ENCODE measurements around the gene TMEM186.
"Not testable (repeated sequence)": the region's sequence is repeated elsewhere in the genome, so short reads cannot be mapped to it uniquely, and the experiment has no call there.

Gene TMEM186

GRCh38 chr16:8798174-8798527 lies 712 bp upstream of the TMEM186 start:
- peak overlapping the region; percentile 77 to 81 for H3K9ac ChIP-seq (ENCODE audit: low read depth in 1 of 2, low read length in 2 of 2)
- H3K4me1 ChIP-seq (ENCODE audit: control insufficient read depth in 2 of 2, insufficient read depth in 2 of 2, low read length in 2 of 2), result peaks cover 25 to 27% of the 10 kb centered on the region in 2 donors
- H3K27me3 ChIP-seq (ENCODE audit: control insufficient read depth in 2 of 2, insufficient read depth in 2 of 2, low read length in 2 of 2), result no peaks in the 10 kb centered on the region
- H3K36me3 ChIP-seq (ENCODE audit: control insufficient read depth in 2 of 2, insufficient read depth in 2 of 2, low read length in 2 of 2), result peaks cover 16 to 19% of the 10 kb centered on the region in 2 donors
- no peaks in the 10 kb centered on the region for H3K9me3 ChIP-seq (ENCODE audit: control insufficient read depth in 2 of 2, low read length in 2 of 2)
- peak overlapping the region; percentile 89 for H3K4me3 ChIP-seq (ENCODE audit: low read length in 2 of 2)
- H3K27ac ChIP-seq (ENCODE audit: low read depth in 2 of 2, low read length in 2 of 2), result peak overlapping the region; percentile 79 to 87

DNA sequence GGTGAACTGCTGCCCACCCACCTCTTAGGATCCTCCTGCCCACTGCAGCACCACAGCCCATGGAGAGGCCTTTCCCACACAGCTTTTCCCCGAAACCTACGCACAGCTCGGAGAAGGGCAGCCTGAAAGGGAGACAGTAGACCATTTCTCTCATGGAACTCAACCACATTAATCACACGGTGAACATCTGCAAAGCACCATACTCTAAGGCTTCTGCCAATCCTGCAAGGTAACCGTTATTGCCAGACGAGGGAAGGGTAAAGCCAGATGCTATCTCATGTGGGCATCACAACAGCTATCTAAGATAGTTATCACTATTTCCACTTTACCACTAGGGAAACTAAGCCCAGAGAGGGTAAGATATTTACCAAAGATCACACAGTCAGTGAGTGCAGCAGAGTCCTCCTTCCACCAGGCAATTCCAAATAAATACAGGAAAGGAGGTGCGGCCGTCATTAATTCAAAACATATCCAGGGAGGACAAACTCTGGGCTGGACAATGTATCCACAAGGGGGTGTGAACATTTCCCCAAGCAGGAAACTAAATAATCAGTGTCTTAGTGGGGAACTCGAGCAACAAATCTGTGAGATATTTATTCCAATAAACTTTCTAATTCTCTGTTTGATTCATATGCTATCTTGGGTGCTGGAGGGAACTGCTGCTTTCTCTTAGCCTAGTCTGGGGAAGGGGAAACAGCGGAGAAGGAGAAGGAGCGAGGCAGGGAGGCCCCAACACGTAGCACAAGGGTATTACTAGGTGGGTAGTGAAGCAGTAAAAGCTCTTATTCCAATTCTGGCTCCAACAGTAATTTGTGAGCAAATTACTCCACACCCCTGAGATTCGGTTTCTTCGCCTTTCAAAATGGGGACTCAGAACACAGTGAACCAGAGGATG lies 723 bp downstream of the TMEM186 start:
- Histone ChIP-seq H3K4me3 (ENCODE audit: low read length in 2 of 2) (peak overlapping the region; percentile 89), H3K27ac (ENCODE audit: low read depth in 2 of 2, low read length in 2 of 2) (peak overlapping the region; percentile 10 to 87), H3K9ac (ENCODE audit: low read depth in 1 of 2, low read length in 2 of 2) (peak overlapping the region; percentile 80 to 81), H3K36me3 (ENCODE audit: control insufficient read depth in 2 of 2, insufficient read depth in 2 of 2, low read length in 2 of 2) (peaks cover 3 to 6% of the 10 kb centered on the region in 2 donors), H3K9me3 (ENCODE audit: control insufficient read depth in 2 of 2, low read length in 2 of 2) (no peaks in the 10 kb centered on the region), H3K4me1 (ENCODE audit: control insufficient read depth in 2 of 2, insufficient read depth in 2 of 2, low read length in 2 of 2) (peaks cover 22 to 25% of the 10 kb centered on the region in 2 donors), H3K27me3 (ENCODE audit: control insufficient read depth in 2 of 2, insufficient read depth in 2 of 2, low read length in 2 of 2) (no peaks in the 10 kb centered on the region)

DNA sequence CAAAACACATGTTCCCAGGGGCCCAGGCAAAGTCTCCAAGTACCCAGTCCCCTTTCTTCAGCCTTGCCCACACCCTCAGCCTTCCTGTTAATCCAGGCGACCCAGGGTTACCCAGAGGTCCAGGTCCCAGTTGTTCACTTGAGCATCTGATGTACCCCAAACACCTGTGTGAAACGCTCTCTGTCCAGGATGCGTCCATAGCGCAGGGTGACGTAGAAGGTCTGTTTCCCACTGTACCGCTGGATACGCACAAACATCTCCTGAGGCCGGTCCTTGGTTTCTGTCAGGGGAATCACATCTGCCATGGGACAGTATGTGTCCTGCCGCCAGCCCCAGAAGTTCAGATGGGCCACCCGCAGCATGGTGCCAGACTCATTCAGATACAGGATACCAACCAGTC lies 1.6 kb downstream of the TMEM186 start:
- H3K9me3 ChIP-seq (ENCODE audit: control insufficient read depth in 2 of 2, low read length in 2 of 2), result no peaks in the 10 kb centered on the region
- H3K27ac ChIP-seq (ENCODE audit: low read depth in 2 of 2, low read length in 2 of 2), result no peak overlapping the region
- H3K36me3 ChIP-seq (ENCODE audit: control insufficient read depth in 2 of 2, insufficient read depth in 2 of 2, low read length in 2 of 2), result peaks cover 2 to 4% of the 10 kb centered on the region in 2 donors
- no peak overlapping the region for H3K4me3 ChIP-seq (ENCODE audit: low read length in 2 of 2)
- no peaks in the 10 kb centered on the region for H3K27me3 ChIP-seq (ENCODE audit: control insufficient read depth in 2 of 2, insufficient read depth in 2 of 2, low read length in 2 of 2)
- peaks cover 22 to 23% of the 10 kb centered on the region in 2 donors for H3K4me1 ChIP-seq (ENCODE audit: control insufficient read depth in 2 of 2, insufficient read depth in 2 of 2, low read length in 2 of 2)
- H3K9ac ChIP-seq (ENCODE audit: low read depth in 1 of 2, low read length in 2 of 2), result no peak overlapping the region

DNA sequence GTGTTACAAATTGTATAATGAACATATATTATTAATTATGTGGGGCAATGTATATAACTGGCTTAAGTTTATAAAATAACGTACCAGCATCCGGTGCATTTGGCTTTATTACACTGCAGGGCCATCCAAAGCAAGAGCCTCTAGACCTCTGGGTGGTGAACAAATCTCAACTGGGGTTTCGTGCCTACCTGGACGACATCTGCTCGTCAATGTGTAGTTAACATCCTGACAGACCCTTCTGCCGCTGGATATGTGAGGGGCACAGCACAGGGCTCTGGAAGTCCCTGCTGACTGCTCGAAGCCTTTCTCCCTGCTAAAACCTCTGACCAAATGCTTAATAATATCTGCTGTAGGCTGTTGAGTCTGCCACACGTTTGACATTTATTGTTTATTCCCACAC lies 2.3 kb downstream of the TMEM186 start:
- no peak overlapping the region for H3K9ac ChIP-seq (ENCODE audit: low read depth in 1 of 2, low read length in 2 of 2)
- no peak overlapping the region for H3K4me3 ChIP-seq (ENCODE audit: low read length in 2 of 2)
- H3K4me1 ChIP-seq (ENCODE audit: control insufficient read depth in 2 of 2, insufficient read depth in 2 of 2, low read length in 2 of 2), result peaks cover 20 to 22% of the 10 kb centered on the region in 2 donors
- H3K27ac ChIP-seq (ENCODE audit: low read depth in 2 of 2, low read length in 2 of 2), result no peak overlapping the region
- no peaks in the 10 kb centered on the region for H3K27me3 ChIP-seq (ENCODE audit: control insufficient read depth in 2 of 2, insufficient read depth in 2 of 2, low read length in 2 of 2)
- H3K9me3 ChIP-seq (ENCODE audit: control insufficient read depth in 2 of 2, low read length in 2 of 2), result no peaks in the 10 kb centered on the region
- peaks cover 2 to 4% of the 10 kb centered on the region in 2 donors for H3K36me3 ChIP-seq (ENCODE audit: control insufficient read depth in 2 of 2, insufficient read depth in 2 of 2, low read length in 2 of 2)

DNA sequence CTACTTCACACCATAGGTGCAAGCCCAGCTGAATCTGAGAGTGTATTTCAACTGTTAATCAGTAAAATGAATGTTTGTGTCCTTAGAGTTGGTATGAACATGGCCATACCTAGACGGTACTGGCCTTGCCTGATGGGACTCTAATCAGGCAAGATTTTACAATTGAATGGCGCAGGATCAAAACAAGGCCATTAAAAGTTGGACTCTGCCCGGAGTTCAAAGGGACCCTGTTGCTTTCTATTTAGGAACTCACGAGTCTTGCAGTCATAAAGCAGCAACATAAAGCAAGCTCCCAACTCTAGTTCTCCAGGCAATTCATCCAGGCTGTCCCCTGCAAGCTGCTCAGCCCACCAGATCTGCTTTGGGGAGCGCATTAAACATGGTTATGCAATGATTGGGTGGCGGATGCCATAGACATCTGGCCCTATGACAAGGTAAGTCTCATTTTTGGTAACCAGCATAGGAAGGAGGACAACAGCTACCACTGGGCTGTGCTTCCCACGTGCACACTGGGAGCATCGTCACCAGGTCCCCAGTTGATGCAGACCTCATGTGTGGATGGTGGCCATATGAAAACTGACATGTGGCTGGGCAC lies 8.8 kb downstream of the TMEM186 start:
- no peaks in the 10 kb centered on the region for H3K9me3 ChIP-seq (ENCODE audit: control insufficient read depth in 2 of 2, low read length in 2 of 2)
- no peak overlapping the region for H3K9ac ChIP-seq (ENCODE audit: low read depth in 1 of 2, low read length in 2 of 2)
- H3K4me3 ChIP-seq (ENCODE audit: low read length in 2 of 2), result peak overlapping the region in 1 of 2 donors; percentile 56
- H3K27me3 ChIP-seq (ENCODE audit: control insufficient read depth in 2 of 2, insufficient read depth in 2 of 2, low read length in 2 of 2), result no peaks in the 10 kb centered on the region
- H3K36me3 ChIP-seq (ENCODE audit: control insufficient read depth in 2 of 2, insufficient read depth in 2 of 2, low read length in 2 of 2), result no peaks in the 10 kb centered on the region
- peaks cover 4 to 13% of the 10 kb centered on the region in 2 donors for H3K4me1 ChIP-seq (ENCODE audit: control insufficient read depth in 2 of 2, insufficient read depth in 2 of 2, low read length in 2 of 2)
- H3K27ac ChIP-seq (ENCODE audit: low read depth in 2 of 2, low read length in 2 of 2), result peak overlapping the region; percentile 6 to 14

- not testable (repeated sequence) for H3K4me3 ChIP-seq (ENCODE audit: low read length in 2 of 2); H3K27me3 ChIP-seq (ENCODE audit: control insufficient read depth in 2 of 2, insufficient read depth in 2 of 2, low read length in 2 of 2); H3K9me3 ChIP-seq (ENCODE audit: control insufficient read depth in 2 of 2, low read length in 2 of 2); H3K27ac ChIP-seq (ENCODE audit: low read depth in 2 of 2, low read length in 2 of 2); H3K9ac ChIP-seq (ENCODE audit: low read depth in 1 of 2, low read length in 2 of 2); H3K36me3 ChIP-seq (ENCODE audit: control insufficient read depth in 2 of 2, insufficient read depth in 2 of 2, low read length in 2 of 2)
- H3K4me1 ChIP-seq (ENCODE audit: control insufficient read depth in 2 of 2, insufficient read depth in 2 of 2, low read length in 2 of 2), result peaks cover 4 to 13% of the 10 kb centered on the region in 2 donors
Measured at GRCh38 chr16:8786316-8786715, 11.1 kb downstream of the TMEM186 start.

GRCh38 chr16:8785408-8785807 lies 12.0 kb downstream of the TMEM186 start:
- Histone ChIP-seq H3K27ac (ENCODE audit: low read depth in 2 of 2, low read length in 2 of 2) (no peak overlapping the region), H3K36me3 (ENCODE audit: control insufficient read depth in 2 of 2, insufficient read depth in 2 of 2, low read length in 2 of 2) (peaks cover 0 to 4% of the 10 kb centered on the region in 2 donors), H3K4me1 (ENCODE audit: control insufficient read depth in 2 of 2, insufficient read depth in 2 of 2, low read length in 2 of 2) (peaks cover 4 to 13% of the 10 kb centered on the region in 2 donors), H3K27me3 (ENCODE audit: control insufficient read depth in 2 of 2, insufficient read depth in 2 of 2, low read length in 2 of 2) (no peaks in the 10 kb centered on the region), H3K4me3 (ENCODE audit: low read length in 2 of 2) (no peak overlapping the region), H3K9me3 (ENCODE audit: control insufficient read depth in 2 of 2, low read length in 2 of 2) (no peaks in the 10 kb centered on the region), H3K9ac (ENCODE audit: low read depth in 1 of 2, low read length in 2 of 2) (no peak overlapping the region)

- H3K36me3 ChIP-seq (ENCODE audit: control insufficient read depth in 2 of 2, insufficient read depth in 2 of 2, low read length in 2 of 2), result peaks cover 0 to 8% of the 10 kb centered on the region in 2 donors
- H3K4me3 ChIP-seq (ENCODE audit: low read length in 2 of 2), result no peak overlapping the region
- H3K27me3 ChIP-seq (ENCODE audit: control insufficient read depth in 2 of 2, insufficient read depth in 2 of 2, low read length in 2 of 2), result no peaks in the 10 kb centered on the region
- no peaks in the 10 kb centered on the region for H3K9me3 ChIP-seq (ENCODE audit: control insufficient read depth in 2 of 2, low read length in 2 of 2)
- no peak overlapping the region for H3K27ac ChIP-seq (ENCODE audit: low read depth in 2 of 2, low read length in 2 of 2)
- no peaks in the 10 kb centered on the region for H3K4me1 ChIP-seq (ENCODE audit: control insufficient read depth in 2 of 2, insufficient read depth in 2 of 2, low read length in 2 of 2)
- H3K9ac ChIP-seq (ENCODE audit: low read depth in 1 of 2, low read length in 2 of 2), result no peak overlapping the region
Measured at GRCh38 chr16:8782673-8783072, 14.8 kb downstream of the TMEM186 start.

DNA sequence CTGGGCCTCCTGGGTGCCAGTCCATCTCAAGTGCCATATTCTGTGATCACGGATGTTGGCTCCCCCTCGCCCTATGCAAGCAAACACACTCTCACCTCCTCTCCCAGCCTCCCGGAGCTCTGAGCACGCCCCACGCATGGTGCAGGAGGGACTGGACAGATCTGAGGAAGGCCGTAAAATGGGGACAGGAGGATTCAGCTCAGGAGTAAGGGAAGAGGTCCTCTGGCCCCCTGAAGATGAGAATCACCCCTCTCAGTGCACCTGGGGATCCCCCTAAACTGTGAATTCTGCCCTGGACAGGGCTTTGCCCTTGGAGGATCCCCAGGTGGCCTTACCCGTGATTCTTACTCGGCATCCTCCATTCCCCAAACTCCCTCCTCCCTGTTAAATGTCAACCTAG lies 15.6 kb downstream of the TMEM186 start:
- Histone ChIP-seq H3K27ac (ENCODE audit: low read depth in 2 of 2, low read length in 2 of 2) (no peak overlapping the region), H3K9me3 (ENCODE audit: control insufficient read depth in 2 of 2, low read length in 2 of 2) (no peaks in the 10 kb centered on the region), H3K4me3 (ENCODE audit: low read length in 2 of 2) (no peak overlapping the region), H3K9ac (ENCODE audit: low read depth in 1 of 2, low read length in 2 of 2) (no peak overlapping the region), H3K4me1 (ENCODE audit: control insufficient read depth in 2 of 2, insufficient read depth in 2 of 2, low read length in 2 of 2) (no peaks in the 10 kb centered on the region), H3K36me3 (ENCODE audit: control insufficient read depth in 2 of 2, insufficient read depth in 2 of 2, low read length in 2 of 2) (peaks cover 0 to 10% of the 10 kb centered on the region in 2 donors), H3K27me3 (ENCODE audit: control insufficient read depth in 2 of 2, insufficient read depth in 2 of 2, low read length in 2 of 2) (no peaks in the 10 kb centered on the region)

DNA sequence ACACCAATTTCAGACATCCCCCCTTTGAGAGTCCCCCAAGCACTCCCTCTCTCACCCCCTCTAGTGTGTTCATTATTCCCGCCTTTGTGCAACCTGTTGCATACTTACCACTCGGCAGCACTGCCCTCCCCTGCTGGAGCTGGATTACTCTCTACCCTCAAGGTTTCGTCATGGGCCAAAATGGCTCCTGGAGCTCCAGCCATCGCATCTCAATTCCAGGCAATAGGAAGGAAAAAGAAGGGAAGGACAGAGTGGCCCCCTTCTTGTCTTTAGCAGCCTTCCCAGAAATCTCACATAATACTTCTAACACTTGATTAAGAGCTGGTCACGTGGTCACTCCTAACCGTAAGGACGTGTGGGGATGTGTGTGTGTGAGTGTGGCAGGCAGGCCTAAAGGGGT lies 20.2 kb downstream of the TMEM186 start:
- Histone ChIP-seq H3K9ac (ENCODE audit: low read depth in 1 of 2, low read length in 2 of 2) (no peak overlapping the region), H3K4me1 (ENCODE audit: control insufficient read depth in 2 of 2, insufficient read depth in 2 of 2, low read length in 2 of 2) (no peaks in the 10 kb centered on the region), H3K9me3 (ENCODE audit: control insufficient read depth in 2 of 2, low read length in 2 of 2) (no peaks in the 10 kb centered on the region), H3K27ac (ENCODE audit: low read depth in 2 of 2, low read length in 2 of 2) (no peak overlapping the region), H3K27me3 (ENCODE audit: control insufficient read depth in 2 of 2, insufficient read depth in 2 of 2, low read length in 2 of 2) (no peaks in the 10 kb centered on the region), H3K4me3 (ENCODE audit: low read length in 2 of 2) (no peak overlapping the region), H3K36me3 (ENCODE audit: control insufficient read depth in 2 of 2, insufficient read depth in 2 of 2, low read length in 2 of 2) (peaks cover 0 to 20% of the 10 kb centered on the region in 2 donors)

Measured in mucosa of rectum (tissue), 2 donors.